MCF 10A (cell line): Measurements from ENCODE around the gene NDUFB5. TPM values are rescaled to one million over a fixed set of nuclear protein-coding genes. Genes with fewer than 3 reads are reported as not detected.

Experiments used
- BruUV-seq: library from RNA; stranded (reverse); fragments of 400-500 nt; replicated peaks from 2 replicates; lab custom pipeline; 2021; lab: Mats Ljungman, UMichigan
- CTCF ChIA-PET: fragments of 300-600 bp; sonication (Branson Sonifier 250); formaldehyde crosslinking; extraction: SDS; loops from one replicate; lab custom pipeline; 2021; ENCODE audit warnings: antibody characterized with exemption, inconsistent platforms; lab: Yijun Ruan, JAX
- POLR2A ChIA-PET: fragments of 300-600, 350-650 bp; sonication (Branson Sonifier 250); formaldehyde crosslinking; extraction: SDS; loops from one replicate; lab custom pipeline; 2020; ENCODE audit warnings: antibody characterized with exemption, inconsistent platforms; lab: Yijun Ruan, JAX
- DNase-seq: peaks from one replicate; pipeline ENCODE4 v3.0.0-alpha.2; 2018; ENCODE audit not compliant: unreplicated experiment
- H3K27ac Mint-ChIP-seq: one replicate; pipeline ENCODE4 v1.8.0; 2022; ENCODE audit warnings: mild to moderate bottlenecking, low read depth, mixed read lengths; ENCODE audit not compliant: unreplicated experiment
- H3K27me3 Mint-ChIP-seq: one replicate; pipeline ENCODE4 v1.8.0; 2022; ENCODE audit warnings: mixed read lengths; ENCODE audit not compliant: insufficient read depth, unreplicated experiment
- H3K36me3 Mint-ChIP-seq: one replicate; pipeline ENCODE4 v1.8.0; 2022; ENCODE audit warnings: mild to moderate bottlenecking, moderate library complexity, mixed read lengths; ENCODE audit not compliant: insufficient read depth, unreplicated experiment
- H3K4me1 Mint-ChIP-seq: one replicate; pipeline ENCODE4 v1.8.0; 2022; ENCODE audit warnings: mixed read lengths; ENCODE audit not compliant: insufficient read depth, unreplicated experiment
- H3K4me3 Mint-ChIP-seq: one replicate; pipeline ENCODE4 v1.8.0; 2022; ENCODE audit warnings: mild to moderate bottlenecking, moderate library complexity, mixed read lengths; ENCODE audit not compliant: unreplicated experiment
- H3K9me3 Mint-ChIP-seq: one replicate; pipeline ENCODE4 v1.8.0; 2022; ENCODE audit warnings: mixed read lengths; ENCODE audit not compliant: unreplicated experiment
- intact Hi-C: fragments of 100-400 bp; cut with micrococcal nuclease; formaldehyde crosslinking; loops from 2 replicates; pipeline ENCODE4 v1.14.1; 2022
- total RNA-seq: library from RNA; stranded (reverse); gene quantifications from 2 replicates; pipeline ENCODE4 v1.2.3, GENCODE V29; 2022
- TF ChIP-seq, protein P1 (sequence below): fragments of 200-600 bp; IDR thresholded peaks from one replicate; pipeline ENCODE4 v1.8.0; 2022; ENCODE audit warnings: antibody characterized with exemption, mild to moderate bottlenecking; ENCODE audit not compliant: unreplicated experiment

The NDUFB5 gene
- total RNA-seq, 1 experiment from 2014 or later = 115 TPM

GRCh38 chr3:179589143-179589542 is 15.5 kb upstream of the NDUFB5 start:
- POLR2A ChIA-PET = interaction anchor here (3.7 kb wide), 1 partner anchor 14 kb away, joined by 11 read pairs; no protein-coding TSS in a partner anchor
- Mint-ChIP-seq H3K9me3 (no peaks in the 10 kb centered on the region), H3K4me1 (no peaks in the 10 kb centered on the region), H3K27me3 (no peaks in the 10 kb centered on the region), H3K27ac (no peak overlapping the region), H3K36me3 (peaks cover 91% of the 10 kb centered on the region), H3K4me3 (no peak overlapping the region)
- CTCF ChIA-PET = no interaction called here
- TF ChIP-seq, protein P1, sequence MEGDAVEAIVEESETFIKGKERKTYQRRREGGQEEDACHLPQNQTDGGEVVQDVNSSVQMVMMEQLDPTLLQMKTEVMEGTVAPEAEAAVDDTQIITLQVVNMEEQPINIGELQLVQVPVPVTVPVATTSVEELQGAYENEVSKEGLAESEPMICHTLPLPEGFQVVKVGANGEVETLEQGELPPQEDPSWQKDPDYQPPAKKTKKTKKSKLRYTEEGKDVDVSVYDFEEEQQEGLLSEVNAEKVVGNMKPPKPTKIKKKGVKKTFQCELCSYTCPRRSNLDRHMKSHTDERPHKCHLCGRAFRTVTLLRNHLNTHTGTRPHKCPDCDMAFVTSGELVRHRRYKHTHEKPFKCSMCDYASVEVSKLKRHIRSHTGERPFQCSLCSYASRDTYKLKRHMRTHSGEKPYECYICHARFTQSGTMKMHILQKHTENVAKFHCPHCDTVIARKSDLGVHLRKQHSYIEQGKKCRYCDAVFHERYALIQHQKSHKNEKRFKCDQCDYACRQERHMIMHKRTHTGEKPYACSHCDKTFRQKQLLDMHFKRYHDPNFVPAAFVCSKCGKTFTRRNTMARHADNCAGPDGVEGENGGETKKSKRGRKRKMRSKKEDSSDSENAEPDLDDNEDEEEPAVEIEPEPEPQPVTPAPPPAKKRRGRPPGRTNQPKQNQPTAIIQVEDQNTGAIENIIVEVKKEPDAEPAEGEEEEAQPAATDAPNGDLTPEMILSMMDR = no peak
- no TSS peak for BruUV-seq
- no peak for DNase-seq
- intact Hi-C loops = no loop called here

DNA sequence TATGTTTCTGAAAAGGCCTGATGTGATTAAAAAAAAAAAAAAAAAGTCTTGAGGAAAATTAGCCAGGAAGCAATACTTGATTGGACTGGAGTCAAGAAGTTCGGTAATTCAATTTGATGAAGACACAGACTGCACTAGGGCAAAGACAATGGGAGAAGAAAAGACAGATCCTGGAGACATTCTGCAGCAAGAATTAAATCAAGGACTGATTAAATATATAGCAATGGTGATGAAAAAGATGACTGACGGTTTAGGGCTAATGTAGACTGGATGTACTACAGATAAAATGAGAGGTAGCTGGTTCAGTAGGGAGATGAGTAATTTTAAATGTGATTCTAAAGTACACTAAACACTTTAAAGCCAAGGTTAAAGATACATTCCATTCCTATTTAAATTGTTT is 13.9 kb upstream of the NDUFB5 start:
- no peak overlapping the region for H3K4me3 Mint-ChIP-seq
- ChIA-PET POLR2A (interaction anchor here (0.6 to 3.7 kb wide), 4 partner anchors 11 to 33 kb away, joined by 3 to 11 read pairs (median 4); no protein-coding TSS in a partner anchor), CTCF (no interaction called here)
- H3K27ac Mint-ChIP-seq = no peak overlapping the region
- intact Hi-C loops = no loop called here
- BruUV-seq = TSS peak; percentile 15
- H3K4me1 Mint-ChIP-seq = no peaks in the 10 kb centered on the region
- H3K27me3 Mint-ChIP-seq = no peaks in the 10 kb centered on the region
- TF ChIP-seq, protein P1 = no peak
- H3K36me3 Mint-ChIP-seq = peaks cover 98% of the 10 kb centered on the region
- no peaks in the 10 kb centered on the region for H3K9me3 Mint-ChIP-seq
- DNase-seq = no peak

DNA sequence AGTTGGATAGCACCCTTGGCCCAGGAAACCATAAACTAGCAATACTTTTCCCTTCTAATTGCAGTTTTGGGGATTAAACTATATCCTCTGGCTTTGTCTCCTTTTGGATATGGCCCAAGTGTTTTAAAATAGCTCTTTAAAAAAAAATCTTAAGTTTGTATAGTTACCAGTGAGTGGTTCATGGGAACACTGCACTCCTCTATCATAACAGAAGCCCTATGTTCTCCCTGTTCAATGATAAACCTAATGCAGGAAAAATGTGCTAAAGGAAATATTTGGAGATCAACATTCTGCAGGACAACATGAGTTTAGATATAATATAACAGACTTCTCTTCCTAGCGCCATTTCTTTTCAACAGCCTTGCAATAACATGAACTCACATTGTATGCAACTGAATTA is 13.3 kb upstream of the NDUFB5 start:
- Mint-ChIP-seq H3K4me3 (no peak overlapping the region), H3K4me1 (no peaks in the 10 kb centered on the region), H3K9me3 (no peaks in the 10 kb centered on the region), H3K36me3 (peaks cover 97% of the 10 kb centered on the region), H3K27me3 (no peaks in the 10 kb centered on the region), H3K27ac (no peak overlapping the region)
- ChIA-PET CTCF (no interaction called here), POLR2A (interaction anchor here (0.6 to 3.7 kb wide), 3 partner anchors 11 to 26 kb away, joined by 3 to 11 read pairs (median 3); no protein-coding TSS in a partner anchor)
- BruUV-seq = no TSS peak
- DNase-seq = no peak
- intact Hi-C loops = no loop called here
- TF ChIP-seq, protein P1 = no peak

DNA sequence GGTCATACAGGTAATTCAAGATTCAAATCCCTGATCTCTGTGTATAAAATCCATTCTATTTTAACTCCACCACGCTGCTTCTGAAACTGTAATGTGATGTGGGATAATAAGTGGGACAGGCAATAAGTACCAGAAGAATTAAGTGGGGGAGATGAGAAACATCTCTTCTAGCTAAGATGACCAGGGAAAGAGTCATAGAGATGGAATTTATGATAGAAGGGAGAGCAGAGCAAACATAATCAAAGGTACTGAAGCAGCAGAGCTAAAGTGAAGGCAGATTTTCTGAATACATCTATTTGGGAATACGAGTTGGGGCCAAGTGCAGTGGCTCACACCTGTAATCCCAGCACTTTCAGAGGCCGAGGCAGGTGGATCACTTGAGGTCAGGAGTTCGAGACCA is 5.1 kb upstream of the NDUFB5 start:
- Mint-ChIP-seq H3K27me3 (no peaks in the 10 kb centered on the region), H3K9me3 (no peaks in the 10 kb centered on the region), H3K27ac (no peak overlapping the region), H3K4me1 (no peaks in the 10 kb centered on the region), H3K4me3 (no peak overlapping the region), H3K36me3 (peaks cover 74% of the 10 kb centered on the region)
- CTCF ChIA-PET = interaction anchor here (1.2 kb wide), 1 partner anchor 51 kb away, joined by 4 read pairs; no protein-coding TSS in a partner anchor
- DNase-seq = no peak
- BruUV-seq = no TSS peak
- intact Hi-C loops = no loop called here
- POLR2A ChIA-PET = interaction anchor here (1.1 kb wide), 1 partner anchor 9 kb away, joined by 3 read pairs; no protein-coding TSS in a partner anchor
- TF ChIP-seq, protein P1 = no peak
